Measurements from ENCODE around the gene ATP10A.

Gene ATP10A

GRCh38 chr15:25716414-25717126 lies 146.6 kb downstream of the ATP10A start:
- no peak for DNase-seq (ENCODE audit: low spot score)

- no peak for DNase-seq (ENCODE audit: low spot score)
These were observed 147.4 kb downstream of the ATP10A start for GRCh38 chr15:25715536-25716413.

GRCh38 chr15:25714538-25714840 lies 148.6 kb downstream of the ATP10A start:
- DNase-seq (ENCODE audit: low spot score), result no peak

- no peak for DNase-seq (ENCODE audit: low spot score)
These were observed 149.2 kb downstream of the ATP10A start for GRCh38 chr15:25713736-25714537.

- DNase-seq (ENCODE audit: low spot score), result no peak
These were observed 150.2 kb downstream of the ATP10A start for GRCh38 chr15:25712961-25713355.

- DNase-seq (ENCODE audit: low spot score), result no peak
These were observed 150.8 kb downstream of the ATP10A start for GRCh38 chr15:25712192-25712960.

- DNase-seq (ENCODE audit: low spot score), result no peak
These were observed 151.4 kb downstream of the ATP10A start for GRCh38 chr15:25711691-25712090.

- DNase-seq (ENCODE audit: low spot score), result no peak
These were observed 152.0 kb downstream of the ATP10A start for GRCh38 chr15:25711164-25711563.

GRCh38 chr15:25710184-25710583 lies 152.9 kb downstream of the ATP10A start:
- no peak for DNase-seq (ENCODE audit: low spot score)

GRCh38 chr15:25709437-25710159 lies 153.5 kb downstream of the ATP10A start:
- no peak for DNase-seq (ENCODE audit: low spot score)

- DNase-seq (ENCODE audit: low spot score), result no peak
These were observed 154.7 kb downstream of the ATP10A start for GRCh38 chr15:25708391-25708790.

GRCh38 chr15:25707656-25708365 lies 155.3 kb downstream of the ATP10A start:
- no peak for DNase-seq (ENCODE audit: low spot score)

- no peak for DNase-seq (ENCODE audit: low spot score)
These were observed 156.8 kb downstream of the ATP10A start for GRCh38 chr15:25706176-25706955.

- no peak for DNase-seq (ENCODE audit: low spot score)
These were observed 157.6 kb downstream of the ATP10A start for GRCh38 chr15:25705433-25706115.

- DNase-seq (ENCODE audit: low spot score), result no peak
These were observed 159.4 kb downstream of the ATP10A start for GRCh38 chr15:25703726-25704125.

GRCh38 chr15:25701721-25702465 lies 161.2 kb downstream of the ATP10A start:
- DNase-seq (ENCODE audit: low spot score), result no peak

- DNase-seq (ENCODE audit: low spot score), result no peak
These were observed 162.2 kb downstream of the ATP10A start for GRCh38 chr15:25700916-25701315.

- DNase-seq (ENCODE audit: low spot score), result no peak
These were observed 165.5 kb downstream of the ATP10A start for GRCh38 chr15:25697586-25697985.

Measured in kidney capillary endothelial cell (primary cell).